ENCODE data around the gene EIF3B.
"Not testable (repeated sequence)": the region's sequence is repeated elsewhere in the genome, so short reads cannot be mapped to it uniquely, and the experiment has no call there.

The EIF3B gene

DNA sequence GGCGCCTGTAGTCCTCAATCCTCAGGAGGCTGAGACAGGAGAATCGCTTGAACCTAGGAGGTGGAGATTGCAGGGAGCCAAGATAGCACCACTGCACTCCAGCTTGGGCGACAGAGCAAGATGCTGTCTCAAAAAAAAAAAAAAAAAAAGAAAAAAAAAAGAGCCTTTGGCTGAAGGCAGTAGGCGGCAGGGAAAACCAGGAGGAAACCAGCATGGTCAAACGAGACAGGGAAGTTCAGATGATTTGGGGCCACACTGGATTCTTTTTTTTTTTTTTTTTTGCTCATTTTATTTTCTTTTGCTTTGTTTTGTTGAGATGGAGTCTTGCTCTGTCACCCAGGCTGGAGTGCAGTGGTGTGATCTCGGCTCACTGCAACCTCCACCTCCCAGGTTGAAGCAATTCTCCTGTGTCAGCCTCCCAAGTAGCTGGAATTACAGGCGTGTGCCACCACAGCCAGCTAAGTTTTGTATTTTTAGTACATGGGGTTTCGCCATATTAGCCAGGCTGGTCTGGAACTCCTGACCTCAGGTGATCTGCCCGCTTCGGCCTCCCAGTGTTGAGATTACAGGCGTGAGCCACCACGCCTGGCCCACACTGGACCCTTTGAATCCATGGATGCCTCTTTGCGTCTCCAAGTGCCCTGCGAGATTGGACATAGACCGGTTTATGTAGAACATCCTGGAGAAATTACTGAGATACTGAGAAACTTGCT is 7.1 kb upstream of the EIF3B start:
- H3K4me1 ChIP-seq (ENCODE audit: control insufficient read depth, insufficient read depth, low read length, poor library complexity, severe bottlenecking); H3K9me3 ChIP-seq (ENCODE audit: control insufficient read depth, low read length); H3K27ac ChIP-seq (ENCODE audit: low read depth, low read length, severe bottlenecking); H3K36me3 ChIP-seq (ENCODE audit: control insufficient read depth, insufficient read depth, low read length); H3K4me3 ChIP-seq (ENCODE audit: extremely low read depth, insufficient read depth, low read length, poor library complexity, severe bottlenecking): not testable (repeated sequence)
- WGBS, 2 experiments (ENCODE audit: insufficient coverage in 2 of 2), result 89 to 95% methylated on average over 8 to 15 of the region's 15 CpGs

GRCh38 chr7:2350055-2350454 is 4.6 kb upstream of the EIF3B start:
- H3K27ac ChIP-seq (ENCODE audit: low read depth, low read length, severe bottlenecking), result no peak overlapping the region
- H3K9me3 ChIP-seq (ENCODE audit: control insufficient read depth, low read length), result no peaks in the 10 kb centered on the region
- WGBS, 2 experiments (ENCODE audit: insufficient coverage in 2 of 2), result 92 to 100% methylated on average over 2 to 6 of the region's 9 CpGs
- no peak overlapping the region for H3K4me3 ChIP-seq (ENCODE audit: extremely low read depth, insufficient read depth, low read length, poor library complexity, severe bottlenecking)
- peaks cover 2% of the 10 kb centered on the region for H3K4me1 ChIP-seq (ENCODE audit: control insufficient read depth, insufficient read depth, low read length, poor library complexity, severe bottlenecking)
- H3K36me3 ChIP-seq (ENCODE audit: control insufficient read depth, insufficient read depth, low read length), result no peaks in the 10 kb centered on the region

- peaks cover 2% of the 10 kb centered on the region for H3K4me1 ChIP-seq (ENCODE audit: control insufficient read depth, insufficient read depth, low read length, poor library complexity, severe bottlenecking)
- H3K9me3 ChIP-seq (ENCODE audit: control insufficient read depth, low read length), result no peaks in the 10 kb centered on the region
- no peaks in the 10 kb centered on the region for H3K36me3 ChIP-seq (ENCODE audit: control insufficient read depth, insufficient read depth, low read length)
- WGBS, 2 experiments (ENCODE audit: insufficient coverage in 2 of 2), result 92 to 97% methylated on average over 11 to 12 of the region's 12 CpGs
- H3K4me3 ChIP-seq (ENCODE audit: extremely low read depth, insufficient read depth, low read length, poor library complexity, severe bottlenecking), result no peak overlapping the region
- H3K27ac ChIP-seq (ENCODE audit: low read depth, low read length, severe bottlenecking), result no peak overlapping the region
Observed at GRCh38 chr7:2350861-2351260, 3.8 kb upstream of the EIF3B start.

- peak overlapping the region; percentile 100 for H3K27ac ChIP-seq (ENCODE audit: low read depth, low read length, severe bottlenecking)
Observed at GRCh38 chr7:2353113-2353935, 1.3 kb upstream of the EIF3B start.

DNA sequence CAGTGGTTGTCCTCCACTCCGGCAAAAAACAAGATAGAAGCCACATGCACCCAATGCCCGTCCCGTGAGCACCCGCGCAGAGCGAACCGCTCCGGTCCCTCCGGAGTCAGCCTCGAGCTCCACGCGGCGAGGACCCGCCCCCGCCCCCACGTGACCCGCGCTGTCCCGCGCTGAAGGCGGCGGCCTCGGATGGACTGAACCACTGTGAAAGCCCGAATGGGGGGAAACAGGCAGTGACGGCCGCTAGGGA is 766 bp upstream of the EIF3B start:
- Histone ChIP-seq H3K9me3 (ENCODE audit: control insufficient read depth, low read length) (no peaks in the 10 kb centered on the region), H3K4me1 (ENCODE audit: control insufficient read depth, insufficient read depth, low read length, poor library complexity, severe bottlenecking) (peaks cover 14% of the 10 kb centered on the region), H3K27ac (ENCODE audit: low read depth, low read length, severe bottlenecking) (peak overlapping the region; percentile 100), H3K4me3 (ENCODE audit: extremely low read depth, insufficient read depth, low read length, poor library complexity, severe bottlenecking) (peak overlapping the region; percentile 88), H3K36me3 (ENCODE audit: control insufficient read depth, insufficient read depth, low read length) (peaks cover 24% of the 10 kb centered on the region)
- WGBS, 2 experiments (ENCODE audit: insufficient coverage in 2 of 2), result 0% methylated on average over 15 to 25 of the region's 26 CpGs

More at GRCh38 chr7:2353113-2353935, 1.3 kb upstream of the EIF3B start:
- no peaks in the 10 kb centered on the region for H3K9me3 ChIP-seq (ENCODE audit: control insufficient read depth, low read length)
- H3K4me1 ChIP-seq (ENCODE audit: control insufficient read depth, insufficient read depth, low read length, poor library complexity, severe bottlenecking), result peaks cover 14% of the 10 kb centered on the region
- peak overlapping the region; percentile 88 for H3K4me3 ChIP-seq (ENCODE audit: extremely low read depth, insufficient read depth, low read length, poor library complexity, severe bottlenecking)
- peaks cover 19% of the 10 kb centered on the region for H3K36me3 ChIP-seq (ENCODE audit: control insufficient read depth, insufficient read depth, low read length)
- WGBS, 2 experiments (ENCODE audit: insufficient coverage in 2 of 2), result 75 to 88% methylated on average over 8 of the region's 22 CpGs

DNA sequence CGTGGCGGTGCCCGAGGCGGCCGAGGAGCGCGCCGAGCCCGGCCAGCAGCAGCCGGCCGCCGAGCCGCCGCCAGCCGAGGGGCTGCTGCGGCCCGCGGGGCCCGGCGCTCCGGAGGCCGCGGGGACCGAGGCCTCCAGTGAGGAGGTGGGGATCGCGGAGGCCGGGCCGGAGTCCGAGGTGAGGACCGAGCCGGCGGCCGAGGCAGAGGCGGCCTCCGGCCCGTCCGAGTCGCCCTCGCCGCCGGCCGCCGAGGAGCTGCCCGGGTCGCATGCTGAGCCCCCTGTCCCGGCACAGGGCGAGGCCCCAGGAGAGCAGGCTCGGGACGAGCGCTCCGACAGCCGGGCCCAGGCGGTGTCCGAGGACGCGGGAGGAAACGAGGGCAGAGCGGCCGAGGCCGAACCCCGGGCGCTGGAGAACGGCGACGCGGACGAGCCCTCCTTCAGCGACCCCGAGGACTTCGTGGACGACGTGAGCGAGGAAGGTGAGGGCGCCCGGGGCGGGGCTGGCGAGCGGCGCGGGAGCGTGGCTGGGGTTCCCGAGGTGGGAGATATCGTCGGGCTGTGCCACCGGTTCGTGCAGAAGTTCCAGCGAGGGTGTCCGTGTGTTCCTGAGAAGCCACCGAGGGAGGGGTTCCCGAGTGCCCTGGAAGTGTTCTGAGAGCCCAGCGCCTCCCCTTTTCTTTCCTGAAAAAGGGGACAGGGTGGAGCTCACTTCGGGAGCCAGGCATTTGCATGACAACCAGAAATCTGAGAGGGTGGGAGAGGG is 495 bp downstream of the EIF3B start:
- H3K27ac ChIP-seq (ENCODE audit: low read depth, low read length, severe bottlenecking), result peak overlapping the region; percentile 100
- H3K9me3 ChIP-seq (ENCODE audit: control insufficient read depth, low read length), result no peaks in the 10 kb centered on the region
- 0% methylated on average over 82 to 90 of the region's 92 CpGs for WGBS, 2 experiments (ENCODE audit: insufficient coverage in 2 of 2)
- H3K4me3 ChIP-seq (ENCODE audit: extremely low read depth, insufficient read depth, low read length, poor library complexity, severe bottlenecking), result peak overlapping the region; percentile 88
- peaks cover 37% of the 10 kb centered on the region for H3K36me3 ChIP-seq (ENCODE audit: control insufficient read depth, insufficient read depth, low read length)
- peaks cover 14% of the 10 kb centered on the region for H3K4me1 ChIP-seq (ENCODE audit: control insufficient read depth, insufficient read depth, low read length, poor library complexity, severe bottlenecking)

- H3K4me3 ChIP-seq (ENCODE audit: extremely low read depth, insufficient read depth, low read length, poor library complexity, severe bottlenecking), result peak overlapping the region; percentile 88
- WGBS, 2 experiments (ENCODE audit: insufficient coverage in 2 of 2), result 0 to 7% methylated on average over 7 to 9 of the region's 9 CpGs
- no peaks in the 10 kb centered on the region for H3K9me3 ChIP-seq (ENCODE audit: control insufficient read depth, low read length)
- H3K36me3 ChIP-seq (ENCODE audit: control insufficient read depth, insufficient read depth, low read length), result peaks cover 42% of the 10 kb centered on the region
- peaks cover 14% of the 10 kb centered on the region for H3K4me1 ChIP-seq (ENCODE audit: control insufficient read depth, insufficient read depth, low read length, poor library complexity, severe bottlenecking)
- no peak overlapping the region for H3K27ac ChIP-seq (ENCODE audit: low read depth, low read length, severe bottlenecking)
Observed at GRCh38 chr7:2355705-2356008, 1.0 kb downstream of the EIF3B start.

- Histone ChIP-seq H3K4me3 (ENCODE audit: extremely low read depth, insufficient read depth, low read length, poor library complexity, severe bottlenecking) (no peak overlapping the region), H3K4me1 (ENCODE audit: control insufficient read depth, insufficient read depth, low read length, poor library complexity, severe bottlenecking) (peaks cover 14% of the 10 kb centered on the region), H3K36me3 (ENCODE audit: control insufficient read depth, insufficient read depth, low read length) (peaks cover 55% of the 10 kb centered on the region), H3K27ac (ENCODE audit: low read depth, low read length, severe bottlenecking) (no peak overlapping the region), H3K9me3 (ENCODE audit: control insufficient read depth, low read length) (no peaks in the 10 kb centered on the region)
- 95 to 96% methylated on average over 8 of the region's 8 CpGs for WGBS, 2 experiments (ENCODE audit: insufficient coverage in 2 of 2)
Observed at GRCh38 chr7:2357165-2357564, 2.5 kb downstream of the EIF3B start.

GRCh38 chr7:2357571-2357970 is 2.9 kb downstream of the EIF3B start:
- peaks cover 59% of the 10 kb centered on the region for H3K36me3 ChIP-seq (ENCODE audit: control insufficient read depth, insufficient read depth, low read length)
- no peaks in the 10 kb centered on the region for H3K9me3 ChIP-seq (ENCODE audit: control insufficient read depth, low read length)
- WGBS, 2 experiments (ENCODE audit: insufficient coverage in 2 of 2), result 89 to 100% methylated on average over 4 of the region's 6 CpGs
- H3K27ac ChIP-seq (ENCODE audit: low read depth, low read length, severe bottlenecking), result no peak overlapping the region
- peaks cover 14% of the 10 kb centered on the region for H3K4me1 ChIP-seq (ENCODE audit: control insufficient read depth, insufficient read depth, low read length, poor library complexity, severe bottlenecking)
- no peak overlapping the region for H3K4me3 ChIP-seq (ENCODE audit: extremely low read depth, insufficient read depth, low read length, poor library complexity, severe bottlenecking)

DNA sequence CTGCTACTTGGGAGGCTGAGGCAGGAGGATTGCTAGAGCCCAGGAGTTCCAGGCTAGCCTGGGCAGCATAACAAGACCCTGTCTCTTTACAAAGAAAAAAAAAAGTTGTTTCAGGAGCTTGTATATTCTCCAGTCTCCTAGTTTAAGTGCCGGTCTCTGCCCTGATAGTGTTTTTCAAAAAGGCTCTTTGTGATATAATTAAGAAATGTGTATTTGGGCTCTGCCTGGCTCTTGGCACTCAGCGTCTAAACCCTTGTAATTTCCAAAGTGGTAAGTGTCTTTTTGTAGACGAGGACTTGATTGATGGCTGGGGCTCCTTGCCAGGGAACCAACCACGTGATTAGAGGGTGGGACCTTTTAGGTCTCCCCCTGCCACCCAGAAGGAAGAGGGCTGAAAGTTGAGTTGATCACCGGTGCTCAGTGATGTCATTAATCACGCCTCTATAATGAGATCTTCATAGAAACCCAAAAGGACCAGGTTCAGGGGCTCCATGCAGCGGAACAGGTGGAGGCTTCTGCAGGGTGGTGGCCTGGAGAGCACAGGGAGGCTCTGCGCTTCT is 4.4 kb downstream of the EIF3B start:
- 91 to 96% methylated on average over 7 of the region's 8 CpGs for WGBS, 2 experiments (ENCODE audit: insufficient coverage in 2 of 2)
- Histone ChIP-seq H3K4me1 (ENCODE audit: control insufficient read depth, insufficient read depth, low read length, poor library complexity, severe bottlenecking) (peaks cover 11% of the 10 kb centered on the region), H3K27ac (ENCODE audit: low read depth, low read length, severe bottlenecking) (no peak overlapping the region), H3K9me3 (ENCODE audit: control insufficient read depth, low read length) (no peaks in the 10 kb centered on the region), H3K36me3 (ENCODE audit: control insufficient read depth, insufficient read depth, low read length) (peaks cover 74% of the 10 kb centered on the region), H3K4me3 (ENCODE audit: extremely low read depth, insufficient read depth, low read length, poor library complexity, severe bottlenecking) (no peak overlapping the region)
